Liver (tissue), 9 donors: Measurements from ENCODE around the gene PXDN. TPM values are rescaled to one million over a fixed set of nuclear protein-coding genes. Genes with fewer than 3 reads are reported as not detected.
"Not testable (repeated sequence)": the region's sequence is repeated elsewhere in the genome, so short reads cannot be mapped to it uniquely, and the experiment has no call there.

Source experiments
- DNase-seq: peaks from one replicate; pipeline ENCODE4 v3.0.0-alpha.2; 2017; ENCODE audit warnings: low spot score
- H3K27ac ChIP-seq, 2 donors: one replicate each; pipeline ENCODE4 v1.7.0; 2013; ENCODE audit warnings: inconsistent platforms in 2 of 2, low read length in 2 of 2, control low read depth in 1 of 2, low read depth in 1 of 2, mild to moderate bottlenecking in 1 of 2
- H3K27me3 ChIP-seq, 4 donors: one replicate each; pipeline versions ENCODE4 v1.6.1 to v1.7.0; 2013; ENCODE audit warnings: low read length in 3 of 4, inconsistent platforms in 1 of 4, mild to moderate bottlenecking in 1 of 4, moderate library complexity in 1 of 4; ENCODE audit not compliant: control insufficient read depth in 4 of 4, insufficient read depth in 4 of 4
- H3K36me3 ChIP-seq, 4 donors: one replicate each; pipeline versions ENCODE4 v1.6.1 to v1.7.0; 2013; ENCODE audit warnings: low read length in 3 of 4, mild to moderate bottlenecking in 3 of 4, low read depth in 1 of 4, moderate library complexity in 1 of 4; ENCODE audit not compliant: control insufficient read depth in 4 of 4, insufficient read depth in 3 of 4
- H3K4me1 ChIP-seq, 4 donors: one replicate each; pipeline versions ENCODE4 v1.6.1 to v1.7.0; 2013; ENCODE audit warnings: low read length in 3 of 4, mild to moderate bottlenecking in 3 of 4, moderate library complexity in 1 of 4; ENCODE audit not compliant: control insufficient read depth in 4 of 4, insufficient read depth in 4 of 4
- H3K4me3 ChIP-seq, 3 donors: one replicate each; pipeline versions ENCODE4 v1.6.1 to v1.7.0; 2013; ENCODE audit warnings: low read length in 3 of 3, control low read depth in 1 of 3, low read depth in 1 of 3, mild to moderate bottlenecking in 1 of 3
- H3K9ac ChIP-seq, 2 donors: one replicate each; pipeline ENCODE4 v1.7.0; 2013; ENCODE audit warnings: low read length in 2 of 2, mild to moderate bottlenecking in 2 of 2, moderate library complexity in 2 of 2, control low read depth in 1 of 2, low read depth in 1 of 2
- H3K9me3 ChIP-seq, 4 donors: one replicate each; pipeline versions ENCODE4 v1.6.1 to v1.7.0; 2013; ENCODE audit warnings: low read length in 3 of 4; ENCODE audit not compliant: control insufficient read depth in 4 of 4
- ATF3 ChIP-seq: IDR thresholded peaks from 2 replicates; pipeline ENCODE4 v1.6.1; 2016; ENCODE audit warnings: antibody characterized with exemption
- EGR1 ChIP-seq, 2 donors: IDR thresholded peaks; 2 replicates each; pipeline ENCODE4 v1.6.1; 2016 to 2018; ENCODE audit warnings: antibody characterized with exemption in 2 of 2, low read depth in 2 of 2
- FOXA1 ChIP-seq: IDR thresholded peaks from 2 replicates; pipeline ENCODE4 v1.6.1; 2016; ENCODE audit warnings: antibody characterized with exemption
- FOXA2 ChIP-seq: IDR thresholded peaks from 2 replicates; pipeline ENCODE4 v1.6.1; 2016; ENCODE audit warnings: antibody characterized with exemption
- GABPA ChIP-seq, 2 donors: IDR thresholded peaks in 1 of 2; conservative IDR thresholded peaks in 1 of 2; 2 replicates each; pipeline ENCODE4 v1.6.1; 2016; ENCODE audit warnings: antibody characterized with exemption in 2 of 2, mild to moderate bottlenecking in 1 of 2, moderate library complexity in 1 of 2
- HNF4A ChIP-seq, 2 donors: conservative IDR thresholded peaks; 2 replicates each; pipeline ENCODE4 v1.6.1; 2016; ENCODE audit warnings: antibody characterized with exemption in 2 of 2, mild to moderate bottlenecking in 2 of 2
- HNF4G ChIP-seq: IDR thresholded peaks from 2 replicates; pipeline ENCODE4 v1.6.1; 2016; ENCODE audit warnings: antibody characterized with exemption
- JUND ChIP-seq, 2 donors: IDR thresholded peaks; 2 replicates each; pipeline ENCODE4 v1.6.1; 2016; ENCODE audit warnings: antibody characterized with exemption in 2 of 2
- NR2F2 ChIP-seq: IDR thresholded peaks from 2 replicates; pipeline ENCODE4 v1.6.1; 2016; ENCODE audit warnings: antibody characterized with exemption
- RAD21 ChIP-seq, 2 donors: IDR thresholded peaks; 2 replicates each; pipeline ENCODE4 v1.6.1; 2016; ENCODE audit warnings: antibody characterized with exemption in 2 of 2, mild to moderate bottlenecking in 2 of 2
- REST ChIP-seq: IDR thresholded peaks from 2 replicates; pipeline ENCODE4 v1.6.1; 2016; ENCODE audit warnings: antibody characterized with exemption, mild to moderate bottlenecking
- RXRA ChIP-seq, 2 donors: IDR thresholded peaks; 2 replicates each; pipeline ENCODE4 v1.6.1; 2017 to 2018; ENCODE audit warnings: antibody characterized with exemption in 2 of 2, mild to moderate bottlenecking in 1 of 2
- SP1 ChIP-seq: IDR thresholded peaks from 2 replicates; pipeline ENCODE4 v1.6.1; 2018; ENCODE audit warnings: antibody characterized with exemption, mild to moderate bottlenecking
- TAF1 ChIP-seq: conservative IDR thresholded peaks from 2 replicates; pipeline ENCODE4 v1.6.1; 2016; ENCODE audit warnings: antibody characterized with exemption, mild to moderate bottlenecking
- YY1 ChIP-seq: IDR thresholded peaks from 2 replicates; pipeline ENCODE4 v1.6.1; 2016; ENCODE audit warnings: antibody characterized with exemption, mild to moderate bottlenecking
- WGBS: extraction: QIAGEN DNeasy Blood & Tissue Kit; methylation state at CpG from one replicate; pipeline ENCODE4 v1.1.7; 2013; 5-methylcytosine and 5-hydroxymethylcytosine counted together
- polyA plus RNA-seq, 2 donors: library from polyadenylated mRNA; stranded (reverse) in 1 of 2; unstranded in 1 of 2; fragments of 200-250 nt in 1 of 2; fragments of >200 nt in 1 of 2; fragmentation: Nextera tagmentation in 1 of 2; extraction: Ambion mirVana in 1 of 2; gene quantifications; one replicate each; pipeline versions ENCODE4 v1.2.1 to v1.2.3, GENCODE V29; 2013 to 2015
- total RNA-seq, 2 donors: library from RNA; depleted of rRNA; stranded (reverse); fragments of >200 nt; gene quantifications; one replicate each; pipeline ENCODE4 v1.2.3, GENCODE V29; 2014
- TF ChIP-seq, protein P1 (sequence below): IDR thresholded peaks from 2 replicates; pipeline ENCODE4 v1.6.1; 2016; ENCODE audit warnings: antibody characterized with exemption
- TF ChIP-seq, protein P2 (sequence below): IDR thresholded peaks from 2 replicates; pipeline ENCODE4 v1.6.1; 2016; ENCODE audit warnings: antibody characterized with exemption
- donor health status: healthy.
- donor health status: healthy.
- donor health status: healthy.
- donor health status: healthy.
- donor health status: healthy.

PXDN gene
- total and polyA plus RNA-seq, 4 donors = 4.2 to 21.5 (median 16.9) TPM

DNA sequence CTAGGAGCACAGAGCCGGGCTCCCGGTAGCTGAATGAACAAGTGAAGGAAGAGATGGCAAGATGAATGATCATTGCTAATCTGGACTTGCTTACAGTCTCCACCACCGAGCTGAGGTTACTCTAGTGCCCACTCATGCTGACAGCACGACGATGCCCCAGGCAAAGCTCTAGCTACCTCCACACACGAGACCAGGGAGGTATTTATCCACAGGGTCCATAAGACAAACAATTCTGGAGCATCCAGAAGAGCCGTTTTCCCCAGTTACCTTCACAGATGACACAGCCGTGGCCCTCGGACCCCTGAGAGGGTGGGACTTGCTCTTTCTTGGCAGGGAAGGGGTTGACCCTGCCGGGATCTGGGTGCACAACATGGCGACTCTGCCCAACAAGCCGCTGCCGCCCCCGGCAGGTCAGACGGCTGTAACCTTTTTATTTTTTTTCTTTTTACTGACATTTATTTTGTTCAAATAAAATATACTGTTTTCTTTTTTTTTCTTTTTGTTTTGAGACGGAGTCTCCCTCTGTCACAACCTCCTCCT, 120.3 kb downstream of the PXDN start:
- no peak for DNase-seq
- Histone ChIP-seq H3K27ac (no peak overlapping the region), H3K4me3 (no peak overlapping the region), H3K9ac (no peak overlapping the region), H3K27me3 (no peaks in the 10 kb centered on the region), H3K36me3 (no peaks in the 10 kb centered on the region), H3K4me1 (no peaks in the 10 kb centered on the region), H3K9me3 (no peaks in the 10 kb centered on the region)
- TF ChIP-seq FOXA2 (no peak), RAD21 (IDR thresholded peaks at IDR 0.05) (no peak)
- TF ChIP-seq, protein P1, sequence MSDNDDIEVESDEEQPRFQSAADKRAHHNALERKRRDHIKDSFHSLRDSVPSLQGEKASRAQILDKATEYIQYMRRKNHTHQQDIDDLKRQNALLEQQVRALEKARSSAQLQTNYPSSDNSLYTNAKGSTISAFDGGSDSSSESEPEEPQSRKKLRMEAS = no peak
- WGBS = 85% methylated on average over 16 of the region's 16 CpGs

GRCh38 chr2:1622521-1623200, 121.7 kb downstream of the PXDN start:
- TF ChIP-seq TAF1 (no peak), HNF4A (conservative IDR thresholded peaks at IDR 0.05) (no peak), JUND (IDR thresholded peaks at IDR 0.05) (no peak), YY1 (no peak), NR2F2 (no peak), FOXA1 (no peak), HNF4G (no peak), RXRA (IDR thresholded peaks at IDR 0.05) (no peak), RAD21 (IDR thresholded peaks at IDR 0.05) (no peak), ATF3 (no peak), EGR1 (IDR thresholded peaks at IDR 0.05; ENCODE audit: low read depth in 2 of 2) (no peak), GABPA (IDR thresholded peaks at IDR 0.05 in 1 of 2, conservative IDR thresholded peaks at IDR 0.05 in 1 of 2) (no peak), REST (no peak), SP1 (no peak), FOXA2 (no peak)
- TF ChIP-seq, protein P2, sequence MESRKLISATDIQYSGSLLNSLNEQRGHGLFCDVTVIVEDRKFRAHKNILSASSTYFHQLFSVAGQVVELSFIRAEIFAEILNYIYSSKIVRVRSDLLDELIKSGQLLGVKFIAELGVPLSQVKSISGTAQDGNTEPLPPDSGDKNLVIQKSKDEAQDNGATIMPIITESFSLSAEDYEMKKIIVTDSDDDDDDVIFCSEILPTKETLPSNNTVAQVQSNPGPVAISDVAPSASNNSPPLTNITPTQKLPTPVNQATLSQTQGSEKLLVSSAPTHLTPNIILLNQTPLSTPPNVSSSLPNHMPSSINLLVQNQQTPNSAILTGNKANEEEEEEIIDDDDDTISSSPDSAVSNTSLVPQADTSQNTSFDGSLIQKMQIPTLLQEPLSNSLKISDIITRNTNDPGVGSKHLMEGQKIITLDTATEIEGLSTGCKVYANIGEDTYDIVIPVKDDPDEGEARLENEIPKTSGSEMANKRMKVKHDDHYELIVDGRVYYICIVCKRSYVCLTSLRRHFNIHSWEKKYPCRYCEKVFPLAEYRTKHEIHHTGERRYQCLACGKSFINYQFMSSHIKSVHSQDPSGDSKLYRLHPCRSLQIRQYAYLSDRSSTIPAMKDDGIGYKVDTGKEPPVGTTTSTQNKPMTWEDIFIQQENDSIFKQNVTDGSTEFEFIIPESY = no peak
- TF ChIP-seq, protein P1 = no peak
- no peaks in the 10 kb centered on the region for H3K9me3 ChIP-seq
- H3K27ac ChIP-seq = no peak overlapping the region
- DNase-seq = no peak
- no peak overlapping the region for H3K4me3 ChIP-seq
- WGBS = 78% methylated on average over 11 of the region's 11 CpGs
- no peak overlapping the region for H3K9ac ChIP-seq
- H3K36me3 ChIP-seq = no peaks in the 10 kb centered on the region
- H3K4me1 ChIP-seq = no peaks in the 10 kb centered on the region
- H3K27me3 ChIP-seq = no peaks in the 10 kb centered on the region

GRCh38 chr2:1621976-1622375, 122.3 kb downstream of the PXDN start:
- 79% methylated on average over 3 of the region's 3 CpGs for WGBS
- not testable (repeated sequence) for H3K27ac ChIP-seq, DNase-seq, H3K9me3 ChIP-seq, H3K4me3 ChIP-seq, H3K9ac ChIP-seq, H3K36me3 ChIP-seq, H3K4me1 ChIP-seq, H3K27me3 ChIP-seq
